IPS-NIHi11 (cell line): ENCODE results near the gene SHOC2.
A peak's percentile ranks its signal among the peaks of the same experiment; 100 is the strongest.

Source experiments
- DNase-seq: peaks from one replicate; pipeline ENCODE4 v3.0.0; 2012; ENCODE audit warnings: mixed read lengths, low spot score

SHOC2 gene

GRCh38 chr10:110919349-110919931 is at the start of gene SHOC2:
TSS of gene SHOC2 (plus strand) at chr10:110919604. CDS start at chr10:110964359, 44,755 bp downstream.
- no peak for DNase-seq

GRCh38 chr10:110870823-110871297 is 48.5 kb upstream of the SHOC2 start:
- no peak for DNase-seq

GRCh38 chr10:110871298-110872084 is 47.9 kb upstream of the SHOC2 start, which contains the start of gene PDCD4:
TSS of gene PDCD4 (plus strand) at chr10:110871928. CDS start at chr10:110876028, 4,100 bp downstream.
- peak; percentile 96 for DNase-seq

- DNase-seq: peak; percentile 75
Measured at GRCh38 chr10:110872145-110872983, 47.0 kb upstream of the SHOC2 start.

GRCh38 chr10:110872984-110873923 is 46.1 kb upstream of the SHOC2 start:
- DNase-seq: no peak

- DNase-seq: no peak
Measured at GRCh38 chr10:110873951-110874350, 45.5 kb upstream of the SHOC2 start.

GRCh38 chr10:110876000-110876399 is 43.4 kb upstream of the SHOC2 start:
- DNase-seq: no peak

GRCh38 chr10:110876788-110877187 is 42.6 kb upstream of the SHOC2 start:
- DNase-seq: no peak

GRCh38 chr10:110880012-110880411 is 39.4 kb upstream of the SHOC2 start:
- DNase-seq: no peak

- DNase-seq: no peak
Measured at GRCh38 chr10:110881247-110881646, 38.2 kb upstream of the SHOC2 start.

GRCh38 chr10:110881905-110882304 is 37.5 kb upstream of the SHOC2 start:
- DNase-seq: no peak

GRCh38 chr10:110883924-110884323 is 35.5 kb upstream of the SHOC2 start:
- DNase-seq: no peak

GRCh38 chr10:110885932-110886674 is 33.3 kb upstream of the SHOC2 start:
- DNase-seq: no peak

- DNase-seq: no peak
Measured at GRCh38 chr10:110887560-110887959, 31.8 kb upstream of the SHOC2 start.

- no peak for DNase-seq
Measured at GRCh38 chr10:110892602-110893288, 26.7 kb upstream of the SHOC2 start.

GRCh38 chr10:110893559-110894179 is 25.7 kb upstream of the SHOC2 start:
- DNase-seq: peak; percentile 47

- DNase-seq: no peak
Measured at GRCh38 chr10:110897184-110897583, 22.2 kb upstream of the SHOC2 start.

GRCh38 chr10:110898391-110898790 is 21.0 kb upstream of the SHOC2 start:
- DNase-seq: no peak

GRCh38 chr10:110900983-110901382 is 18.4 kb upstream of the SHOC2 start:
- no peak for DNase-seq
